ENCODE measurements around the gene SIGMAR1.

Gene SIGMAR1

GRCh38 chr9:34587271-34587670, 50.3 kb downstream of the SIGMAR1 start:
- H3K4me3 ChIP-seq (ENCODE audit: low read length) = no peak overlapping the region
- DNase-seq (ENCODE audit: low read depth) = no peak
- TF ChIP-seq CTCF (IDR thresholded peaks at IDR 0.05; ENCODE audit: insufficient read depth, low read depth, low read length, missing control alignments) = no peak

- no peak overlapping the region for H3K4me3 ChIP-seq (ENCODE audit: low read length)
- TF ChIP-seq CTCF (IDR thresholded peaks at IDR 0.05; ENCODE audit: insufficient read depth, low read depth, low read length, missing control alignments) = no peak
- no peak for DNase-seq (ENCODE audit: low read depth)
Measured at GRCh38 chr9:34585946-34586669, 51.5 kb downstream of the SIGMAR1 start.

- DNase-seq (ENCODE audit: low read depth) = peak; percentile 43
- no peak for TF ChIP-seq CTCF (IDR thresholded peaks at IDR 0.05; ENCODE audit: insufficient read depth, low read depth, low read length, missing control alignments)
- no peak overlapping the region for H3K4me3 ChIP-seq (ENCODE audit: low read length)
Measured at GRCh38 chr9:34584970-34585369, 52.6 kb downstream of the SIGMAR1 start.

Data from epithelial cell of esophagus (primary cell).